NCI-H128 (cell line): ENCODE results near the gene VAMP4.

ENCODE experiments used
- DNase-seq: peaks from one replicate; lab custom pipeline; 2025; ENCODE audit not compliant: unreplicated experiment; lab: John Stamatoyannopoulos, UW

VAMP4 gene

DNA sequence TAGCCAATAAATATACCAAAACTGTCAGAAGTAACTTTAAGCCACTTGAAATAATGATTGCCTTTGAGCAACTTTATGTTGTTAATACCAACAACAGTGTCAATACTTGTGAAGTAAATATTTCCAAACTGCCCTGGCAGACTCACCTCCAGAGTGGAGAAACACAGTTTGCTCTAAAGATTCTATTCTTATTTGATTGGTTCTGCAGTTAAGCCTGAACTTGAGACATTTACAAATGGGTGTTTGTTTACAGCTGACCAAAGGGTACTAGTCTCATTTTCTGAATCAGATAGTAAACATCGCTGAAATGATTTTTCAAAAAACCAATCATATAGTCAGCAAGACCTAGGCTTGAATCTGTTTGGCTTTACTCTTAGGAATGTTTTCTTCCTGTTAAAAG is 88.1 kb downstream of the VAMP4 start:
- DNase-seq: no peak

DNA sequence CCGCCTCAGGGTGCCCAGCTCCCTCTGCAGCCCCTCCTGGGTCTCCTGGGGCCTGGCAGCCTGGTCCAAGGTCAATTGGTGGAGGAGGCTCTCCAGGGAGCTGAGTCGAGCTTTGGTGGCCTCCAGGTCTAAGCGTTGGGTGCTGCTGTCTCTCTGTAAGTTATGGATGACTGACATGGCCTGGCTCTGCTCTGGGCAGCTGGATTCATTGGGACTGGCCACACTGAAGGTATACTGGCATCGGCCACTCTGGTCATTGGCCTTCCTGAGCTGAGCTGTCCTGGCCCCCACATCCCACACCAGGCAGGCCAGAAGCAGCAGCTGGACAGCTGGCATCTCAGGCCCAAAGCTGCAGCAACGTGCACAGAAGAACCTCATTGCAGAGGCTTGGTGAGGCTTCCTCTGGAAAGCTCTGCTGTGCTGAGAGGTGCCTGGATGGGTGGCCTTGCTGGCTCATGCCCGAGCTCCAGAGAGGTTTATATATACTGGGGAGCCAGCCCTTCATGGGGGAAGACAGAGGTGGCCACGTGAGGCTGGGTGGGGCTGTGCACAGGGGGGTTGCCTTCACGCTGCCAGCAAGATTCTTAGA is 89.5 kb downstream of the VAMP4 start, which contains the start of gene MYOC:
TSS of gene MYOC (minus strand) at position 455 of the 589 bp plus-strand sequence. CDS start at position 378, 77 bp downstream.
- no peak for DNase-seq
